K562 (cell line): Measurements from ENCODE around the gene KCTD8. TPM values are rescaled to one million over a fixed set of nuclear protein-coding genes. Genes with fewer than 3 reads are reported as not detected.

Source experiments
- ATAC-seq: fragments of 200-7000 bp; cut with Tn5 transposase; 3 replicates; pipeline ENCODE4 v1.9.1; 2020; ENCODE audit warnings: moderate library complexity
- BruUV-seq: library from RNA; stranded (reverse); fragments of 400-500 nt; replicated peaks from 2 replicates; lab custom pipeline; 2021; lab: Mats Ljungman, UMichigan
- CTCF ChIA-PET: fragments of 300-600 bp; formaldehyde crosslinking; extraction: SDS; loops from one replicate; lab custom pipeline; 2021; ENCODE audit warnings: low intra/inter-chr PET ratio; lab: Yijun Ruan, JAX
- POLR2A ChIA-PET: fragments of 300-600, 350-650 bp; sonication (Branson Sonifier 250); formaldehyde crosslinking; extraction: SDS; loops from one replicate; lab custom pipeline; 2021; ENCODE audit warnings: antibody characterized with exemption, inconsistent platforms; lab: Yijun Ruan, JAX
- DNase-seq, 4 experiments: peaks; one replicate each; pipeline versions ENCODE4 v3.0.0 to v3.0.0-alpha.2; 2011 to 2018; ENCODE audit warnings: low spot score in 3 of 4, mixed read lengths in 3 of 4; ENCODE audit errors: extremely low read depth in 1 of 4
- FAIRE-seq: peaks from 2 replicates; lab custom pipeline; 2011; peaks lifted over from hg19 to GRCh38; lab: Jason Lieb, UNC
- H2AFZ ChIP-seq: 2 replicates; pipeline ENCODE4 v1.6.0; 2011; ENCODE audit warnings: low read depth, low read length, control low read depth, inconsistent platforms
- H3K27ac ChIP-seq: fragments of 200-600 bp; 3 replicates; pipeline ENCODE4 v1.8.0; 2011; ENCODE audit warnings: low read depth, mild to moderate bottlenecking, control low read depth, inconsistent platforms, low read length, moderate library complexity, mixed read lengths; ENCODE audit errors: extremely low read depth
- H3K27me3 ChIP-seq, 2 experiments: fragments of 300-600 bp in 1 of 2; 2 replicates in 1 of 2; 3 replicates in 1 of 2; pipeline versions ENCODE4 v1.6.0 to v1.8.0; 2011; ENCODE audit warnings: inconsistent platforms in 2 of 2, low read length in 2 of 2, mild to moderate bottlenecking in 1 of 2, mixed read lengths in 1 of 2, moderate library complexity in 1 of 2; ENCODE audit not compliant: control insufficient read depth in 2 of 2, insufficient read depth in 2 of 2
- H3K36me3 ChIP-seq: fragments of 300-600 bp; 3 replicates; pipeline ENCODE4 v1.8.0; 2011; ENCODE audit warnings: mild to moderate bottlenecking, low read length, inconsistent platforms; ENCODE audit not compliant: control insufficient read depth, insufficient read depth
- H3K4me1 ChIP-seq, 2 experiments: fragments of 200-600 bp in 1 of 2; replicated peaks in 1 of 2; 2 replicates in 1 of 2; 3 replicates in 1 of 2; pipeline versions ENCODE4 v1.5.1 to v1.8.0; 2011; ENCODE audit warnings: inconsistent platforms in 2 of 2, low read length in 2 of 2, mild to moderate bottlenecking in 1 of 2, mixed read lengths in 1 of 2, moderate library complexity in 1 of 2; ENCODE audit not compliant: control insufficient read depth in 2 of 2, insufficient read depth in 2 of 2
- H3K4me2 ChIP-seq: 2 replicates; pipeline ENCODE4 v1.6.1; 2011; ENCODE audit warnings: low read length, control low read depth, inconsistent platforms, mixed read lengths; ENCODE audit not compliant: insufficient read depth
- H3K4me3 ChIP-seq: fragments of 200-600 bp; sonication (generic), shearing (Covaris generic); 2 replicates; pipeline ENCODE4 v1.5.1; 2016; ENCODE audit warnings: control low read depth, inconsistent platforms
- H3K79me2 ChIP-seq: fragments of 200-600 bp; 3 replicates; pipeline ENCODE4 v1.8.0; 2011; ENCODE audit warnings: low read length, inconsistent platforms; ENCODE audit not compliant: control insufficient read depth, insufficient read depth
- H3K9ac ChIP-seq, 2 experiments: 2 replicates each; pipeline versions ENCODE4 v1.6.0 to v1.6.1; 2011; ENCODE audit warnings: low read depth in 2 of 2, low read length in 2 of 2, control low read depth in 1 of 2, inconsistent platforms in 1 of 2, mild to moderate bottlenecking in 1 of 2, mixed read lengths in 1 of 2; ENCODE audit not compliant: insufficient read depth in 1 of 2
- H3K9me1 ChIP-seq: one replicate; pipeline ENCODE4 v1.6.0; 2011; ENCODE audit warnings: inconsistent platforms, mild to moderate bottlenecking, low read length, moderate library complexity; ENCODE audit not compliant: control insufficient read depth, insufficient read depth
- H3K9me3 ChIP-seq: replicated peaks from 2 replicates; pipeline ENCODE4 v1.5.1; 2011; ENCODE audit warnings: low read depth, low read length, inconsistent platforms; ENCODE audit not compliant: control insufficient read depth, insufficient read depth
- H4K20me1 ChIP-seq: replicated peaks from 2 replicates; pipeline ENCODE4 v1.6.1; 2011; ENCODE audit warnings: low read length, inconsistent platforms, mixed read lengths; ENCODE audit not compliant: control insufficient read depth, insufficient read depth
- ATF1 ChIP-seq, 2 experiments: fragments of 450-650 bp in 1 of 2; IDR thresholded peaks; 2 replicates each; pipeline ENCODE4 v1.6.1; 2016; ENCODE audit warnings: missing compliant biosample characterization in 1 of 2, missing genetic modification characterization in 1 of 2
- BMI1 ChIP-seq: fragments of 150-350 bp; IDR thresholded peaks from 2 replicates; pipeline ENCODE4 v1.6.1; 2014; ENCODE audit warnings: low read length
- FIP1L1 ChIP-seq: fragments of 200-400 bp; formaldehyde crosslinking; IDR thresholded peaks from 2 replicates; pipeline ENCODE4 v1.6.1; 2018; ENCODE audit warnings: mild to moderate bottlenecking, low read depth, low read length; ENCODE audit not compliant: poor library complexity, severe bottlenecking
- NEUROD1 ChIP-seq: fragments of 150-350 bp; IDR thresholded peaks from 2 replicates; pipeline ENCODE4 v1.6.1; 2014; ENCODE audit warnings: borderline replicate concordance, low read length, low read depth; ENCODE audit not compliant: partially characterized antibody
- PML ChIP-seq: IDR thresholded peaks from 2 replicates; pipeline ENCODE4 v1.6.1; 2012; ENCODE audit warnings: low read length, inconsistent platforms
- TAL1 ChIP-seq: fragments of 450-650 bp; IDR thresholded peaks from 2 replicates; pipeline ENCODE4 v1.6.1; 2016; ENCODE audit warnings: mild to moderate bottlenecking
- WGBS: fragments of 100-300 bp; shearing (Covaris generic); methylation state at CpG from one replicate; pipeline ENCODE4 v1.1.6; 2016; ENCODE audit warnings: low coverage, mixed read lengths; ENCODE audit not compliant: insufficient coverage; ENCODE audit errors: missing lambda C conversion rate; 5-methylcytosine and 5-hydroxymethylcytosine counted together
- in situ Hi-C: fragments of 300-500 bp; cut with MboI; formaldehyde crosslinking; loops from 4 replicates; pipeline ENCODE4 v1.15.0; 2018; ENCODE audit warnings: inconsistent platforms, mixed read lengths
- intact Hi-C: fragments of 100-400 bp; cut with micrococcal nuclease; formaldehyde crosslinking; loops from 2 replicates; pipeline ENCODE4 v1.14.2; 2022
- polyA plus RNA-seq, 8 experiments: library from polyadenylated mRNA; depleted of rRNA in 4 of 8; stranded (reverse) in 5 of 8; unstranded in 3 of 8; fragments of >200 nt; fragmentation: Nextera tagmentation in 2 of 8; fragmentation: Illumina TruSeq in 1 of 8; extraction: Ambion mirVana in 2 of 8; extraction: Trizol in 1 of 8; gene quantifications; 2 replicates each; pipeline versions ENCODE4 v1.2.1 to v1.2.3, GENCODE V29; 2011 to 2014; ENCODE audit warnings: inconsistent platforms in 1 of 8, missing spikeins in 1 of 8
- total RNA-seq, 7 experiments: library from RNA; depleted of rRNA in 6 of 7; stranded (reverse); fragments of >200 nt in 6 of 7; fragmentation: Illumina TruSeq in 2 of 7; extraction: Trizol in 2 of 7; gene quantifications; 2 replicates each; pipeline versions ENCODE4 v1.2.1 to v1.2.3, GENCODE V29; 2011 to 2021; ENCODE audit warnings: low replicate concordance in 1 of 7
- TF ChIP-seq, protein P1 (sequence below): fragments of 250-450 bp; sonication (Bioruptor Pico); IDR thresholded peaks from 2 replicates; pipeline ENCODE4 v1.5.0; 2022; ENCODE audit warnings: mild to moderate bottlenecking
- TF ChIP-seq, protein P2 (sequence below): fragments of 450-650 bp; IDR thresholded peaks from 2 replicates; pipeline ENCODE4 v1.6.1; 2016; ENCODE audit warnings: borderline replicate concordance
- TF ChIP-seq, protein P3 (sequence below): fragments of 250-450 bp; sonication (Bioruptor Pico); IDR thresholded peaks from 2 replicates; pipeline ENCODE4 v1.4.0; 2020; ENCODE audit warnings: borderline replicate concordance

The KCTD8 gene
- total and polyA plus RNA-seq, 9 of the 15 experiments (the other 6 are each of a cell fraction or from before 2014, with no cell fraction given): not detected

DNA sequence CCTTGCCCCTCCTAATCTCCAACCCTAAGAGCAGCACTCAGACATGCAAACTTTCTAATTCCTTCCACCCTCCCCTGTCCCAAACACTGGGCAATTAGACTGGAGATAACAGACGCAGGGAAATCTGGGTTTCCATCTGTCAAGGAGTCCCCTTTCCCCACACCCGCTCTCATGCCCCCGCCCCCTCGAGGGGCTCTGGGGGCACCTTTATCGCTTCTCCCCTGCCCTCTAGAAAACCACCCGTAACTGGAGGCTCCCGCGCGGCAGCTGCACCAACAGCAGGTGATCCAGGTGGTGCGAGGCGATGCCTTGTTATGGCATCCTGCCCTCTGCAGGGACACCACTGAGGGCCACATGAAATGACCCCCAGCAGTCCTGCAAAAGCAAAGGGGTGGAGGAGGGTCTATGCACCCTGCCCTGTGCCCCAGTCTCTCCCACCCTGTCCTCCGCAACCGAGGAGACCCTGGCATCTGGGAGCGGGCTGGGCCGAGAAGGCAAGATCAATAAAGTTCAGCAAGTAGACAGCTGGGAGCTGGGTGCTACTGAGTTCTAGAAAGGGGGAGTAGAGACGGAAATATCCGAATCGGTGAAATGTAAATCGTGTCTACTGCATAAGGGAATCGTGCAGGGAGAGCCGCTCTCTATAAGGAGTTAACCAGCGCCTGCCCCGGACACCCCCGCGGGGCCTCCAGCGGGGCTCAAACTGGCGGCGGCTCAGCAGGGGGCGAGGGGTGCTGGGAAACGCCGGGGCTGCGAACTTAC, 1.6 kb downstream of the KCTD8 start (continued):
- TF ChIP-seq, protein P1, sequence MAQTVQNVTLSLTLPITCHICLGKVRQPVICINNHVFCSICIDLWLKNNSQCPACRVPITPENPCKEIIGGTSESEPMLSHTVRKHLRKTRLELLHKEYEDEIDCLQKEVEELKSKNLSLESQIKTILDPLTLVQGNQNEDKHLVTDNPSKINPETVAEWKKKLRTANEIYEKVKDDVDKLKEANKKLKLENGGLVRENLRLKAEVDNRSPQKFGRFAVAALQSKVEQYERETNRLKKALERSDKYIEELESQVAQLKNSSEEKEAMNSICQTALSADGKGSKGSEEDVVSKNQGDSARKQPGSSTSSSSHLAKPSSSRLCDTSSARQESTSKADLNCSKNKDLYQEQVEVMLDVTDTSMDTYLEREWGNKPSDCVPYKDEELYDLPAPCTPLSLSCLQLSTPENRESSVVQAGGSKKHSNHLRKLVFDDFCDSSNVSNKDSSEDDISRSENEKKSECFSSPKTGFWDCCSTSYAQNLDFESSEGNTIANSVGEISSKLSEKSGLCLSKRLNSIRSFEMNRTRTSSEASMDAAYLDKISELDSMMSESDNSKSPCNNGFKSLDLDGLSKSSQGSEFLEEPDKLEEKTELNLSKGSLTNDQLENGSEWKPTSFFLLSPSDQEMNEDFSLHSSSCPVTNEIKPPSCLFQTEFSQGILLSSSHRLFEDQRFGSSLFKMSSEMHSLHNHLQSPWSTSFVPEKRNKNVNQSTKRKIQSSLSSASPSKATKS (CRISPR knock-in tag): no peak
- TF ChIP-seq NEUROD1 (no peak), ATF1 (CRISPR knock-in tag; IDR thresholded peaks at IDR 0.05) (no peak), ATF1 (tag; IDR thresholded peaks at IDR 0.05) (no peak)
- TF ChIP-seq, protein P2, sequence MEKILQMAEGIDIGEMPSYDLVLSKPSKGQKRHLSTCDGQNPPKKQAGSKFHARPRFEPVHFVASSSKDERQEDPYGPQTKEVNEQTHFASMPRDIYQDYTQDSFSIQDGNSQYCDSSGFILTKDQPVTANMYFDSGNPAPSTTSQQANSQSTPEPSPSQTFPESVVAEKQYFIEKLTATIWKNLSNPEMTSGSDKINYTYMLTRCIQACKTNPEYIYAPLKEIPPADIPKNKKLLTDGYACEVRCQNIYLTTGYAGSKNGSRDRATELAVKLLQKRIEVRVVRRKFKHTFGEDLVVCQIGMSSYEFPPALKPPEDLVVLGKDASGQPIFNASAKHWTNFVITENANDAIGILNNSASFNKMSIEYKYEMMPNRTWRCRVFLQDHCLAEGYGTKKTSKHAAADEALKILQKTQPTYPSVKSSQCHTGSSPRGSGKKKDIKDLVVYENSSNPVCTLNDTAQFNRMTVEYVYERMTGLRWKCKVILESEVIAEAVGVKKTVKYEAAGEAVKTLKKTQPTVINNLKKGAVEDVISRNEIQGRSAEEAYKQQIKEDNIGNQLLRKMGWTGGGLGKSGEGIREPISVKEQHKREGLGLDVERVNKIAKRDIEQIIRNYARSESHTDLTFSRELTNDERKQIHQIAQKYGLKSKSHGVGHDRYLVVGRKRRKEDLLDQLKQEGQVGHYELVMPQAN: no peak

DNA sequence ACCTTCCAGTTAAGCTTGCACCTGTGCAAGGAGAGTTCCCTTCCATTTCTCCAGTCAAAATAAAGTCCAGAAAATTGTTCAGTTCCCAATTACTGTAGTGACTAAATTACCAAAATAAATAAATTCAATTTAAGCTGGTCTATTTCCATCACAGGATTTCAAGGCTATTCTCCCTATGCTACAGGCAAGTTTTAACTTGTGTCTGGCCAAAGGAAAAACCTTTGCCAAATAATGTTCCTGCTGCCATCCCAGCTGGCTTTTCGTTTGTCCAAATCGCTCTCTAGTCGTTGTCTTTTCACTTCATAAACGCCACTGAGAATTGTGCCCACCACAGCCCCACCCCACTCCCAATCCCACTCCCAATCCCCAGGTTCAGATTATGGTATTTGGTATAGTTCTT, 2.4 kb downstream of the KCTD8 start:
- Histone ChIP-seq H3K9me1 (no peaks in the 10 kb centered on the region), H3K27me3 (no peaks in the 10 kb centered on the region), H2AFZ (no peak overlapping the region), H3K4me1 (no peaks in the 10 kb centered on the region; a peak in 1 of 5 replicates), H3K4me2 (no peak overlapping the region), H3K79me2 (no peaks in the 10 kb centered on the region), H3K27ac (no peak overlapping the region), H3K9ac (no peak overlapping the region), H3K4me3 (no peak overlapping the region), H3K36me3 (no peaks in the 10 kb centered on the region), H3K9me3 (no peaks in the 10 kb centered on the region), H4K20me1 (no peaks in the 10 kb centered on the region)
- no peak for FAIRE-seq
- no peak for ATAC-seq
- ChIA-PET POLR2A (no interaction called here), CTCF (no interaction called here)
- no peak for DNase-seq
- intact Hi-C loops (loop anchor here (5.0 kb wide), 1 partner anchor 181 kb away; no protein-coding TSS in a partner anchor), in situ Hi-C loops (no loop called here)
- BruUV-seq: no TSS peak
- 0% methylated on average over 4 of the region's 4 CpGs for WGBS
- TF ChIP-seq, protein P3, sequence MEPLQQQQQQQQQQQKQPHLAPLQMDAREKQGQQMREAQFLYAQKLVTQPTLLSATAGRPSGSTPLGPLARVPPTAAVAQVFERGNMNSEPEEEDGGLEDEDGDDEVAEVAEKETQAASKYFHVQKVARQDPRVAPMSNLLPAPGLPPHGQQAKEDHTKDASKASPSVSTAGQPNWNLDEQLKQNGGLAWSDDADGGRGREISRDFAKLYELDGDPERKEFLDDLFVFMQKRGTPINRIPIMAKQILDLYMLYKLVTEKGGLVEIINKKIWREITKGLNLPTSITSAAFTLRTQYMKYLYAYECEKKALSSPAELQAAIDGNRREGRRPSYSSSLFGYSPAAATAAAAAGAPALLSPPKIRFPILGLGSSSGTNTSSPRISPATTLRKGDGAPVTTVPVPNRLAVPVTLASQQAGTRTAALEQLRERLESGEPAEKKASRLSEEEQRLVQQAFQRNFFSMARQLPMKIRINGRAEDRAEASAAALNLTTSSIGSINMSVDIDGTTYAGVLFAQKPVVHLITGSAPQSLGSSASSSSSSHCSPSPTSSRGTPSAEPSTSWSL: no peak
- TF ChIP-seq PML: no peak
- TF ChIP-seq, protein P2: no peak
- no peak for TF ChIP-seq TAL1
- no peak for TF ChIP-seq FIP1L1
- TF ChIP-seq BMI1: no peak
